SU-DHL-6 (cell line): ENCODE data around the gene SOX13.

Experiments used
- H2AFZ ChIP-seq: fragments of 200-600 bp; sonication (generic); 2 replicates; pipeline ENCODE4 v1.6.1; 2014; ENCODE audit warnings: low read depth, mild to moderate bottlenecking, moderate library complexity, mixed read lengths, antibody characterized with exemption, low read length; ENCODE audit not compliant: severe bottlenecking
- H3F3A ChIP-seq: fragments of 200-600 bp; shearing (Covaris generic); 2 replicates; pipeline ENCODE4 v1.6.0; 2016; ENCODE audit warnings: antibody characterized with exemption, mild to moderate bottlenecking; ENCODE audit not compliant: insufficient read depth
- H3K27ac ChIP-seq: fragments of 200-600 bp; sonication (generic); 2 replicates; pipeline ENCODE4 v1.5.1; 2016; ENCODE audit warnings: low read depth, mild to moderate bottlenecking, low read length, moderate library complexity, mixed read lengths
- H3K27me3 ChIP-seq: fragments of 200-600 bp; sonication (generic), shearing (Covaris generic); 2 replicates; pipeline ENCODE4 v1.6.0; 2014; ENCODE audit warnings: mild to moderate bottlenecking, low read length
- H3K36me3 ChIP-seq: fragments of 200-600 bp; sonication (generic); 2 replicates; pipeline ENCODE4 v1.6.1; 2014; ENCODE audit warnings: mild to moderate bottlenecking, low read length, mixed read lengths
- H3K4me2 ChIP-seq: fragments of 300-600, 200-600 bp; shearing (Covaris generic), sonication (generic); 2 replicates; pipeline ENCODE4 v1.6.0; 2014; ENCODE audit warnings: low read length, low read depth, mild to moderate bottlenecking; ENCODE audit not compliant: poor library complexity, severe bottlenecking
- H3K4me3 ChIP-seq: fragments of 200-600 bp; sonication (generic); 2 replicates; pipeline ENCODE4 v1.5.1; 2014; ENCODE audit warnings: antibody characterized with exemption, low read length, mild to moderate bottlenecking, mixed read lengths; ENCODE audit not compliant: insufficient read depth, poor library complexity, severe bottlenecking
- H3K79me2 ChIP-seq: fragments of 200-600 bp; sonication (generic); 2 replicates; pipeline ENCODE4 v1.6.1; 2014; ENCODE audit warnings: mild to moderate bottlenecking, low read length, moderate library complexity; ENCODE audit not compliant: insufficient read depth
- H3K9ac ChIP-seq: fragments of 200-600 bp; sonication (generic); 2 replicates; pipeline ENCODE4 v1.7.0; 2014; ENCODE audit warnings: mild to moderate bottlenecking, low read length
- H3K9me2 ChIP-seq: fragments of 200-600 bp; sonication (generic); replicated peaks from 2 replicates; pipeline ENCODE4 v1.6.1; 2014; ENCODE audit warnings: low read length; ENCODE audit not compliant: insufficient read depth
- H3K9me3 ChIP-seq: fragments of 200-600 bp; sonication (generic); 2 replicates; pipeline ENCODE4 v1.6.1; 2014; ENCODE audit warnings: low read length, mixed read lengths; ENCODE audit not compliant: insufficient read depth
- H4K20me1 ChIP-seq: fragments of 200-600 bp; sonication (generic); 2 replicates; pipeline ENCODE4 v1.6.1; 2014; ENCODE audit warnings: low read depth, mild to moderate bottlenecking, antibody characterized with exemption, low read length, moderate library complexity, mixed read lengths
- CTCF ChIP-seq: fragments of 200-600 bp; sonication (generic); IDR thresholded peaks from one replicate; pipeline ENCODE4 v1.5.1; 2017; ENCODE audit warnings: antibody characterized with exemption, mild to moderate bottlenecking, low read length, moderate library complexity; ENCODE audit not compliant: insufficient read depth, poor library complexity, severe bottlenecking
- EZH2phosphoT487 ChIP-seq: fragments of 200-600 bp; sonication (generic), shearing (Covaris generic); conservative IDR thresholded peaks from 2 replicates; pipeline ENCODE4 v1.6.1; 2018; ENCODE audit warnings: mild to moderate bottlenecking, antibody characterized with exemption, low read length, moderate library complexity, mixed read lengths

SOX13 gene

GRCh38 chr1:204128964-204129896 lies 56.3 kb downstream of the SOX13 start:
- H3F3A ChIP-seq, result no peaks in the 10 kb centered on the region
- peak overlapping the region; percentile 45 for H2AFZ ChIP-seq
- no peaks in the 10 kb centered on the region for H3K9me3 ChIP-seq
- H3K9ac ChIP-seq, result no peak overlapping the region
- H3K36me3 ChIP-seq, result no peaks in the 10 kb centered on the region
- no peaks in the 10 kb centered on the region for H4K20me1 ChIP-seq
- H3K4me2 ChIP-seq, result no peak overlapping the region
- H3K27me3 ChIP-seq, result no peaks in the 10 kb centered on the region
- H3K9me2 ChIP-seq, result no peaks in the 10 kb centered on the region
- no peaks in the 10 kb centered on the region for H3K79me2 ChIP-seq
- TF ChIP-seq CTCF (peak; percentile 68), EZH2phosphoT487 (no peak)
- H3K27ac ChIP-seq, result no peak overlapping the region
- H3K4me3 ChIP-seq, result no peak overlapping the region

GRCh38 chr1:204130178-204130577 lies 57.3 kb downstream of the SOX13 start:
- Histone ChIP-seq H4K20me1 (no peaks in the 10 kb centered on the region), H3K27ac (no peak overlapping the region), H3K9me3 (no peaks in the 10 kb centered on the region), H3K79me2 (no peaks in the 10 kb centered on the region), H3K9me2 (no peaks in the 10 kb centered on the region), H3K9ac (no peak overlapping the region), H3K4me3 (no peak overlapping the region), H3F3A (no peaks in the 10 kb centered on the region), H3K36me3 (no peaks in the 10 kb centered on the region), H3K27me3 (no peaks in the 10 kb centered on the region), H3K4me2 (no peak overlapping the region), H2AFZ (no peak overlapping the region)
- TF ChIP-seq EZH2phosphoT487, result no peak
- no peak for TF ChIP-seq CTCF

GRCh38 chr1:204130981-204131892 lies 58.3 kb downstream of the SOX13 start:
- Histone ChIP-seq H2AFZ (no peak overlapping the region), H3F3A (no peaks in the 10 kb centered on the region), H3K27me3 (no peaks in the 10 kb centered on the region), H3K79me2 (no peaks in the 10 kb centered on the region), H3K36me3 (no peaks in the 10 kb centered on the region), H3K4me3 (no peak overlapping the region), H3K9me3 (no peaks in the 10 kb centered on the region), H3K9ac (no peak overlapping the region), H3K9me2 (no peaks in the 10 kb centered on the region), H4K20me1 (no peaks in the 10 kb centered on the region), H3K27ac (no peak overlapping the region), H3K4me2 (no peak overlapping the region)
- TF ChIP-seq CTCF (no peak), EZH2phosphoT487 (no peak)
